ENCODE data around the gene IL10RA. TPM values are rescaled to one million over a fixed set of nuclear protein-coding genes. Genes with fewer than 3 reads are reported as not detected.
"Not testable (repeated sequence)": the region's sequence is repeated elsewhere in the genome, so short reads cannot be mapped to it uniquely, and the experiment has no call there.

IL10RA gene
- total RNA-seq, 1 donor from 2014 or later: 7.8 TPM

DNA sequence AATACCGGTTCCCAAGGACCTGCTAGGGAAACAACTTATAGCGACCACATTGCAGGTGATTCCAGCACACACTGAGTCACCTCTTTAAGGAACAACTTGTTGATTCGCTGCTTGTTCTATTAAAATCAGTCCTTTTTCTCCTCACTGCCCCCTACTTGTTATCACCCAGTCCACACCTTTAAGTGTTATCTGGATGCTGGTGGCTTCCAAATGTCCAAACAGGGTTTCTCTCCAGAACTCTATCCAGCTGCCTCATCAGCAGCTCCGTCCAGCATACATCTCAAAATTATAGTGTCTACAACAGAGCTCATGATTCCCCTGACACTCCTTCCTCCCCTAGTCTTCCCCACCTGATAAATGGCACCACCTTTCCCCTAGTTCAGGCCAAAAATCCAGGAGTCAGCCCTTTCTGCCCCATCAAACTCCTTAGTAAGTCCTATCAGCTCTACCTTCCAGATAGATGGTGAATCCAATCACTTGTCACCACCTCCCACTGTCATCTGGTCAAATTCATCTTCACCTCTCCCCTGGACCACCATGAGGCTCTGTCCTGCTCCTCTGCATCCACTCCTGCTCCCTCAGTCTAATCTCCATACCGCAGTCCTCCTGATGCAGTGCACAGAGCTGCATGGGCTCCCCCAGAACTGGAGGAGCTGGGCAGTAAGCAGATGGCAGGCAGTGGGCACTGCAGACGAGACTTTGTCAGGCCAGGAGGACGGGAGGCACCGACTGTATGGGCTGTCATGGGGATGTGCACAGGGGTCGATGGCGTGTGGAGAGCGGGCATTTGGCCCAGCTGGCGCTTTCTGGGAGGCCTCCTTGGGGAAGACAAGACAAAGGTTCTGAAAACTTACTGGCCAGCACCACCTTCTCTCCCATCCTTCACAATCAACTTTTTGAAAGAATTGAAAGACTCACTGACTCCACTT lies 19.3 kb downstream of the IL10RA start:
- no peak for ATAC-seq
- peak; percentile 37 for DNase-seq (ENCODE audit: low spot score)

DNA sequence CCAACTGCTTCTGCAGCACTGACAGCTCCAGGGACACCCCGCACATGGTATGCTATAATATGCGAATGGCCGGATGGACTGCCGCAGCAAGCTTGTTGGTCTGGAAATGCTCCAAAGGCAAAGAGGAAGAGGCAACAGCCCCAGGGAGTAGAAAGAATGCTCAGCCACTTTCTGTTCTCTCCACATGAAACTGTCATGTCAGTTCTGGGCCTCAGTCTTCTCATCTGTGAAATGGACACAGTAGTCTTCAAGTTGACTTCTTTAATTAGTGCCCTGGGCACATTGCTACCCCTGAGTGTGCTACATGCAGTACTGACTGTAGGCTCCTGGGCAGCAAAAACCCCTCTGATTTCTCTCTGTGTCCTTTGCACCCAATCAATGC lies 19.9 kb downstream of the IL10RA start:
- ATAC-seq (no peak), DNase-seq (ENCODE audit: low spot score) (peak; percentile 37)

- ATAC-seq (peak; percentile 17), DNase-seq (ENCODE audit: low spot score) (peak; percentile 29)
Measured at GRCh38 chr11:118007040-118007439, 20.8 kb downstream of the IL10RA start.

GRCh38 chr11:118007563-118008270 lies 21.5 kb downstream of the IL10RA start:
- not testable (repeated sequence) for ATAC-seq
- peak; percentile 33 for DNase-seq (ENCODE audit: low spot score)

- DNase-seq (ENCODE audit: low spot score): no peak
- ATAC-seq: no peak
Measured at GRCh38 chr11:118008271-118008911, 22.2 kb downstream of the IL10RA start.

DNA sequence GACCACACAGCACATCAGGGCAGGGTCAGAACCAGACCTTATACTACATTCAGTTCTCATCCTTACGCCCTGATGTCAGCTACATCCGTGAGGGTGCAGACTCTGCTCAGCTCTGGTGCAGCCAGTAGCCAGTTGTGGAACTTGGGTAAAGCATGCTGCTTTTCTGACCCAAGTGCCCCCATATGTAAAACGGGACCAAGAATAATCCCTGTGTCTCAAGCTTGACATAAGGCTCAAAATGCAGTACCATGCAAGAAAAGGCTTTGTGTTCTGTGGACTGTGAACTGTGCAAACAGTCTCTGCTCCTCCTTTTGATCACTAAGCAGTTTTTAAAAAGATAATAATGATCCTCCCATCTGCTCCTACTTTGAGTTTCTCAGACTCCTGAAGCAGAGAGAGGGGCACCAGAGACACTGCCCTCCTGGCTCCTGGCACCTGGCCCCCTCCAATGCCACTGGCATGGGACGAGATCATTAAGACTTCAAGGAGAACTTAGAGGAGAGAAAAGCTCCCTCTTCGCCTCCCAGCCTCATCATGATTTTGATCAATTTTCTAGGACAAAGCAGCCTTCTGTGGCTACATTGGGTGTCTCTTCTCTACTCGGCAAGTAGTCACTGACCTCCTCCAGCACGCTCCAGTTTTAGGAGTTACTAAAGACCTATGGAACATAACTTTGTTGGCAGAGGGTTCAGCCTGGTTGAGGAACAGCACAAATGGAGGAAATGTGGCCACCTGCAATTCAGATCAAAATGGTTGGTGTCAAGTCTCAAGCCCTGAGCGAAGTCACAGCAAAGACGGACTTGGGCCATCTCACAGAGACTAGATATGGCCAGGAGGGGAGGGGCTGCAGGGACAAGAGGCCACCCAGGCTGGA lies 23.9 kb downstream of the IL10RA start:
- DNase-seq (ENCODE audit: low spot score) (no peak), ATAC-seq (no peak)

- ATAC-seq (peak; percentile 57), DNase-seq (ENCODE audit: low spot score) (no peak)
Measured at GRCh38 chr11:118010738-118011461, 24.7 kb downstream of the IL10RA start.

GRCh38 chr11:118012083-118012669 lies 26.0 kb downstream of the IL10RA start:
- ATAC-seq: peak; percentile 34
- no peak for DNase-seq (ENCODE audit: low spot score)

DNA sequence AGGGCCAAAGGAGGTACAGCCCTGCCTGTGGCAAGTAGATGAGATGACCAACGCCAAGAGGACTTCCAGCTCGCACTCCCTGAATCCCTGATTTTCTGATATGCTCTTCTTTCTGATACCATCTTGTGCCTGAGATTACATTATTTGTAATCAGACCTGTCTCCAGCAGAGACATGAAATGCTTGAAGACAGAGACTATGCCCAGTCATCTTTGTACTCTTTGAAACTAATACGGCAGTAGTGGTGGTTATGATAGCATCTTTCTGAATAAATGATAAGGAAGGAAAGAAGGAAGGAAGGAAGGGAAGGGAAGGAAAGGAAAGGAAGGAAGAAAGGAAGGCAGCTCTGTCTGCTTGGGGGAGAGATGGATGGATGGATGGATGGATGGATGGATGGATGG lies 27.8 kb downstream of the IL10RA start:
- DNase-seq (ENCODE audit: low spot score): no peak
- no peak for ATAC-seq

DNA sequence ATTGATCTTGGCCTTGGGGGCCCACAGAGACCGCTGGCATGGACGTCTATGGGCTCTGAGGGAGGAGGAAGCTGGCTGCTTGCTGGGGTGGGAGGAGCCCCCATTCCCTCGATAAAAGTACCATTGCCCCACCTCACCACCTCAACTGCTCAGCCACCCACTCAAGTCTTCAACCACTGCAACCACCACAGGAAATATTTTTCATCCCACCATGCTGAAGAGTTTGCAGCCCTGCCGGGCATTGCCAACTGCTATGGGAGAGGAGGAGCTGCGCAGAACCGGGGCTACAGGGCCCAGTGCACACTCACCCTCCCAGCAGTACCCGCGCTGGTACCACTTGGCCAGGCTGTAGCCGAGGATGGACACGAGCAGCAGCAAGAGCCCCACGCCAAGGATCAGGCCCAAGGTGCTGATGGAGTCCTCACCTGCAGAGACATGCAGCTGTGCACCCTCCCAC lies 29.2 kb downstream of the IL10RA start:
- ATAC-seq (no peak), DNase-seq (ENCODE audit: low spot score) (no peak)

GRCh38 chr11:118016104-118016503 lies 29.9 kb downstream of the IL10RA start:
- DNase-seq (ENCODE audit: low spot score) (no peak), ATAC-seq (no peak)

GRCh38 chr11:118017111-118017510 lies 30.9 kb downstream of the IL10RA start:
- DNase-seq (ENCODE audit: low spot score): no peak

DNA sequence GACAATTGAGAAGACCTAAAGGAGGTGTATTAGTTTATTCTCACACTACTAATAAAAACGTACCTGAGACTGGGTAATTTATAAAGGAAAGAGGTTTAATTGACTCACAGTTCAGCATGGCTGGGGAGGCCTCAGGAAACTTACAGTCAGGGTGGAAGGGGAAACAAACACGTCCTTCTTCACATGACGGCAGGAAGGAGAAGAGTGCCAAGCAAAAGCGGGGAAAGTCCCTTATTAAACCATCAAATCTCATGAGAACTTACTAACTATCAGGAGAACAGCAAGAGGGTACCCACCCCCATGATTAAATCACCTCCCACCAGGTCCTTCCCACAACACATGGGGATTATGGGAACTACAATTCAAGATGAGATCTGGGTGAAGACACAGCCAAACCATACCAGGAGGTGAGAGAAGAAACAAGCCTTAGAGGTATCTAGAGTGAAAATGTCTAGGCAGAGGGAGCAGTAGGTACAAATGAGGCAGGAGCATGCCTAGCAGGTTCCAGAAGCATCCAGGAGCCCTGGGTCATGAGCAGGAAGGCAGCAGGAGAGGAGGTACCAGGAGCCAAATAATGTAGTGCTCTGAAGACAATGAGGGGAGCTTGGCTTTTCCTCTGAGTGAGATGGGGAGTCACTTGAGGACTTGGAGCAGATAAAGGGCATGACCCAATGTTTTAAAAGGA lies 31.6 kb downstream of the IL10RA start:
- DNase-seq (ENCODE audit: low spot score) (no peak), ATAC-seq (no peak)

More at GRCh38 chr11:118017111-118017510, 30.9 kb downstream of the IL10RA start:
- no peak for ATAC-seq

DNA sequence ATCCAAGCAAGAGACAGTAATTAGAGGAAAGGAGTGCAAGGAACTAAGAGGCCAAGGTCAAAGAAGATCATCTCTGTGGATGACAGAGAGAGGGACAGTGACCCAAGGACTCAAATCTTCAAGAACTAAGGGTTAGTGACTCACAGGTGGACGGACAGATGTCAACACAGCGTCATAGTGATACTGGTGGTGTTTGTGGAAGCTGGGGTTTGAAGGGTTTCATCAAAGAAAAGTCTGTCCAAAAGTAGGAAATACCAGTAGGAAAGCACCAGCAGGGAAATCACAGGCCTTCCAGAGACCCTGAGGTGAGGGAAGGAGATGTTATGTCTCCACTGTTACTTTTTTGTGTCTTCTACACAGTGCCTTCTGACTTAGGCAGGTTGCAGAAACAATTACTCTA lies 32.2 kb downstream of the IL10RA start:
- DNase-seq (ENCODE audit: low spot score) (no peak), ATAC-seq (no peak)

DNA sequence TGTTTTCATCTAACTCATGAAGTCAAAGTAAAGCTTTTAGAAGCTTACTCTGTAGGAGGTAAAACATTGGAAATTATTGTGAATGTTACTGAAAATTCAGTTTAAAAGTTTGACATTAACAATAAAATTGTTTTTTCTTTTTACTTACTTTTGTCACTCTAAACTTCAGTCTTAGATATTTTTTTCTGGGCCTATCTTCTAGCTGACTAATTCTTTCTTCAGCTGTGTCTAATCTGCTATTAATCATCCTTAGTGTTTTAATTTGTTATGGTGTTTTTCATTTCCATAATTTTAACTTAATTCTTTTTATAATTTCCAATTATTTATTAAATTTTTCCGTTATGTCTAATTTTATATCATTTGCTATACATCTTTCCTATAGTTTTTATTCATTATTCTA lies 35.0 kb downstream of the IL10RA start:
- DNase-seq (ENCODE audit: low spot score): no peak
- no peak for ATAC-seq

DNA sequence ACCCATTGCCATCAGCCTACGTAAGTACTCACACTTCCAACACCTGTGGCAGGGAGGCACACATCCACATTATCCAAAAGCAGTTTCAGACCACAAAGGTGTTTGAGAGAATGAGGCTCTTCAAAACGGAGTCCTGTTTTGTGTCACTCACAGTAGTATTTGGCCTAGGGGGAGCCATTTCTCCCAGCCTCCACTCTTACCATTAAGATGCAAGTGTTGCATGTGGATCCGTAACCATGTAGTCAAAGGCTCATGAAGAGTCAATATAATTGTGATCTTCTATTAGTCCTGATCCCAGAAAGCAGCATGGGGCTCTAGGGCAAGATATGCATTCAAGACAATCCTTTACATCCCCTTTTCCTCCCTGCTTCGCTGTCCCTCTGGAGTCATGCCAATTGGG lies 41.5 kb downstream of the IL10RA start:
- DNase-seq (ENCODE audit: low spot score) (no peak), ATAC-seq (no peak)

DNA sequence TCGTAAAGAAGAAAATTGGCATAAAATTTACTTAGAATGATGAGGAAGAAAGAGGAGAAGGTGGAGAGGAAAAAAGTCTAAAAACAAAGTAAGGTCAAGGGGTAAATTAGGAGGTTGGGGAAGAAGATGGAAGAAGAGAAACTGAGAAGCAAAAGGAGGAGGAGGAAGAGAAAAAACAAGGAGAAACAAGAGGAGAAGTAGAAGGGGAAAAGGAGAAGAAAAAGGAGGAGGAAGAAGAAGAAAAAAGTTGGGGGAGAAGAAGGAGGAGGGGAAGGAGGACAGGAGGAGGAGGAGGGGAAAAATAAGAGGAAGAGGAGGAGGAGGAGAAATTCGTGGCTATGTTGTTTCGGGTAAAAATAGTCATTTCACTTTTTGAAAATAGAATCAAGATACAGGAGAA lies 42.4 kb downstream of the IL10RA start:
- ATAC-seq (no peak), DNase-seq (ENCODE audit: low spot score) (no peak)

DNA sequence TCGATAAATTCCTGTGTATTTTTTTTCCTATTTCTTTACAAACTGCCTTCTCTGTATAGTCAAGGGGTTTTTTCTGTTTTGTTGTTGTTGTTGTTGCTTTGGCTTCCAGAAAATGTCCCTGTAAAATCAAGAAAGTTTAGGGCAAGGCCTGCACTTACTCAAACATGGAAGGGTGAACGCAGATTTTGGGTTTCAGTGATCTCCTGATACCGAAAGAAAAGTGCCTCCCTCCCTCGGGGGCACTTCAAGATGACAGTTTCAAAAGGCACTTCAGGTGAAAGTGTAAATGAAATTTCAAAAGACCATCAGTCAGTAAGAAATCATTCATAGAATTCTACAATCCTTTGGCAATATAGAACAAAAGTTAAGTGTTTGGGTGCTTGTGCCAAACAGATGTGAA lies 47.2 kb downstream of the IL10RA start:
- DNase-seq (ENCODE audit: low spot score) (no peak), ATAC-seq (no peak)

- ATAC-seq (no peak), DNase-seq (ENCODE audit: low spot score) (no peak)
Measured at GRCh38 chr11:118042141-118042540, 55.9 kb downstream of the IL10RA start.
